Fibroblast of lung (primary cell): Measurements from ENCODE around the gene PLAC1.

Source experiments
- CTCF ChIP-seq, 2 donors: IDR thresholded peaks in 1 of 2; conservative IDR thresholded peaks in 1 of 2; 1 replicate in 1 of 2; 2 replicates in 1 of 2; pipeline ENCODE4 v1.5.1; 2011 to 2012; ENCODE audit warnings: low read length in 2 of 2, control low read depth in 1 of 2, inconsistent platforms in 1 of 2, low read depth in 1 of 2, mild to moderate bottlenecking in 1 of 2
- EZH2 ChIP-seq: IDR thresholded peaks from 2 replicates; pipeline ENCODE4 v1.5.1; 2012; ENCODE audit warnings: low read length, control low read depth, mild to moderate bottlenecking; ENCODE audit errors: missing control alignments

- TF ChIP-seq EZH2 (no peak), CTCF (conservative IDR thresholded peaks at IDR 0.05 in 1 of 2, IDR thresholded peaks at IDR 0.05 in 1 of 2; ENCODE audit: low read depth in 1 of 2, low read length in 2 of 2) (no peak)
Observed at GRCh38 chrX:134658760-134659023, 421 bp upstream of the PLAC1 start.
